ENCODE results near the gene TSPAN18.

The TSPAN18 gene, protein sequence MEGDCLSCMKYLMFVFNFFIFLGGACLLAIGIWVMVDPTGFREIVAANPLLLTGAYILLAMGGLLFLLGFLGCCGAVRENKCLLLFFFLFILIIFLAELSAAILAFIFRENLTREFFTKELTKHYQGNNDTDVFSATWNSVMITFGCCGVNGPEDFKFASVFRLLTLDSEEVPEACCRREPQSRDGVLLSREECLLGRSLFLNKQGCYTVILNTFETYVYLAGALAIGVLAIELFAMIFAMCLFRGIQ

DNA sequence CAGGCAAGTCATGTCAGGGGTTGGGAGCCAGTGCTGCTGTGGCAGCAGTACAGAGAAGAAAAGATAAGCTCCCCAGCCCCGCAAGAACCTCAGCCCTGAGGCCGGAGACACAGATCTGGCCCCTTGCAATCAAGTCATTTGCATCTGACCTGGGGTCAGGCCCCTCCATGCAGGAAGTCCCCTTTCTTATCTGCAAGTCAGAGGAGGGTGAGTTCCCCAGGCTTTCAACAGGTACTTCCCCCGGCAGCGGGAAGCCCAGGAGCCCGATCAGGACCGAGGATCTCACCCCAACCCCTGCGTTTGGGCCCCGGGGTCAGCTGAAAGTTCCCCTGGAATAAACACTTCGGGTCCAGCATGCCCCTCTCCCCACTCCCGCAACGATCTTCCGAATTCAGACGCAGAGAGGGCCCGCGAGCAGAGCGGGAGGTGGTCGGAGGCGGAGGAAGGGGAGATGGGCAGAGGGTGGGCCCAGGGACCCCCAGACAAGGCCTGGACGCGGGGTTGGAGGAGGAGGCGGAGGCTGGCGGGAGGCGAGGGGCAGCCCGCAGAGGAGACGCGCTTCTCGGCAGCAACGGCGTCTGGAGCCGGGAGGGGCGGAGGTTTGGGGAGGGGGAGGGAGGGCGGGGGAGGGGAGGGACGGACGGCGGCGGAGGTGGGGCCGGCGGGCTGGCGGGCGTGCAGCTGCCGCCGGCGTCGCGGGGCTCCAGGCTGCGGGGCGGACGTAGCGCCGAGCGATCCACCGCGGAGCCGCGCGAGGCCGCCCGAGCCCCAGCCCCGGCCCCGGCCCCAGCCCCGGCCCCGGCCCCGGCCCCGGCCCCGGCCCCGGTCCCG, at the start of gene TSPAN18:
TSPAN18 (plus strand) TSS at position 680 of the 831 bp plus-strand sequence. CDS start 179,455 bp downstream, outside the sequence.
- no peak for DNase-seq (ENCODE audit: low read depth in 2 of 2)

DNA sequence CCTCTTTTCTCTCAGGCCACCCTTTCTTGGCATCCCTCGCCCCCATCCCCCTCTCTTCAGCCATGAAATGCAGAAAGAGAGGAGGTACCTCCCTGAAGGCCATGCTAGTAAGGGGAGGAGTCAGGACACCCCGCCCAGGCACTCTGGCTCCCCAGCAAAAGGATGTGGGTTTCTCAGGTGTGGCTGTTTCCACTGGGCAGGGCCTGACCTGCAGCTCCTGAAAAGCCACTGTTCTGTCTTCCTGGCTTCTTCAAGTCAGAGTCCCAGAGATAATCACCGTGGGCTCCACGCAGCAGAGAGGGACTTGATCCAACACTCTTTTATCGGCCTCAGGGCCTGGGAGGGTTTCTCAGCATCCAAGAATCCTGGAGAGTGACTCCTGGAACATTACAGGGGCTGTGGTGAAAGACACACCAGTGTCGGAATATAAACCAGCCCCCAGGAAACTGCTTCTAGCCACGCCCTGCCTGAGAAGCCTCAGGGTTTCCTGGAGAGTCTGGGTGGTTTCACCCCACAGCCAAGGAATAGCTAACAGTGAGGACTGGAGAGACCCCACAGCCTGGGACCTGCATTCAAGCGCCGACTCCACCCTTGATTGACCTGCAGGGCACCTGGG, 45.7 kb upstream of the TSPAN18 start:
- peak; percentile 9 to 43 for DNase-seq (ENCODE audit: low read depth in 2 of 2)

DNA sequence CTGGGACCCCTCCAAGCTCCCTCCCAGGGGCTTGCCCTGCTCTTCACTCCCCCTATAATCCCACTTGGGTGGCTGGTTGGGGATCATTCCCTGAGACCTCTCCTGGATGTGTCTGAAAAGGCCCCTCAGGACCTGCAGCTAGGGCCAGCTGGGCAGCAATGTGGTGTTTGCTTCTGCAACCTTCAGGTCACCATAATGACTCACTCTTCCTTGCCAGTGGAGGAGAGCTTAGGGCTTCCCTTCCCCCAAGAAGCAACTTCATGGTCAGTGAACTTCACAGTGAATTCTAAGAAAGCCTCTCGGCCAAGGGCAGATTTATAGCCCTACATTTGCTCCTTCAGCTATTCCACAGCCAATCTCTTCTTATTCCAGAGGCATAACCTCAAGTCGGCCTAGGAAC, 45.1 kb upstream of the TSPAN18 start:
- no peak for DNase-seq (ENCODE audit: low read depth in 2 of 2)

DNA sequence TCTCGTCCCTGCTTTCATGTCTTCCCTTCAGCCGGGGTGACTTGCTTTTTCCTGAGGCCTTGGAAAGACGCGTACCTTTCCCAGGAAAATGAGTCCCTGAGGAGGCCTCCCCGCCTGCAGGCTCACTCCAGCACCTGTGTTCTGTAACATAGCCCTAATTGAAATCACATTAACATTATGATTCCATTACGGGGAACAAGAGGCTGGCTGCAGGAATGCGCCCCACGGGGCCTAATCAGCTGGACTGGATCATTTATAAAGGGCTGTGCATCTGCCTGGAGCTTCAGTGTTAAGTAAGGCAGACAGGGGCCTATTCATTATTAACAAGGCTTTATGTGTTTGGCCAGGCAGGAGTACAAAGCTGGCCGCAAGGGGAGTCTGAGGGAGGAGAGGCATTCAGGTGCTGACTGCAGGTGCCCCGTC, 41.9 kb upstream of the TSPAN18 start:
- DNase-seq (ENCODE audit: low read depth in 2 of 2): no peak

DNA sequence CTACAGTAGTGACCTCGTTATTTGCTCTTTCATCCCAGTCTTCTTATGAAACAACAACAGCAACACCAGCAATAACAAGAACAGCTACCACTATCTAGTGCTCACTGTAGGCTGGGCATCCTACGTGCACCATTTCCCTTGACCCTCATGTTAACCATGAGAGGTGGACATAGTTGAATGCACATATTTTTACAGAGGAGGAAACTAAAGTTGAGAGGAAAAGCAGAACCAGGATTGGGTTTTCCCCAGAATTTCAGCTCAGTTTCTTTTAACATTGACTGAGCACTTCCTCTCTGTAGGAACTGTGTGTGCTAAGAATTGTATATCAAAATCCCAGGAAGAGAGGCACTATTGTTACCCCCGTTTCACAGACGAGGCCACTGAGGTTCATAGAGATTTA, 39.4 kb upstream of the TSPAN18 start:
- no peak for DNase-seq (ENCODE audit: low read depth in 2 of 2)

DNA sequence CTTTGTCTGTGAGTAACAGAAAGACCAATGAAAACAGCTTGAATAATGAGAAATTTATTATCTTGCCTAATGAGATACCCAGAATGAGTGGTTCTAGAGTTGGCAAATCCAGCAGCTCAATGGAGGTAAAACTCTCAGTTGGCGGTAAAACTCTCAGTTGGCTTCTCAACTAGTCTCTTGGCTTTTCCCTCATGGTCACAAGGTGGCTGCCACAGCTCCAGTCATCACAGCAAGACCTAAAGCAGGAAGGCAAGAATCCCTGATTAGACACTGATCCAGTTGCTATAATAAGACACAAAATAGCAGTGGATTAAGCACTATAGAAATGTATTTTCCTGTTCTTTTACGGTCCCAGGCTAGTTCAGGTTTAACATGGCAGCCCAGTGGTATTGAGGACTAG, 37.5 kb upstream of the TSPAN18 start:
- DNase-seq (ENCODE audit: low read depth in 2 of 2): no peak

DNA sequence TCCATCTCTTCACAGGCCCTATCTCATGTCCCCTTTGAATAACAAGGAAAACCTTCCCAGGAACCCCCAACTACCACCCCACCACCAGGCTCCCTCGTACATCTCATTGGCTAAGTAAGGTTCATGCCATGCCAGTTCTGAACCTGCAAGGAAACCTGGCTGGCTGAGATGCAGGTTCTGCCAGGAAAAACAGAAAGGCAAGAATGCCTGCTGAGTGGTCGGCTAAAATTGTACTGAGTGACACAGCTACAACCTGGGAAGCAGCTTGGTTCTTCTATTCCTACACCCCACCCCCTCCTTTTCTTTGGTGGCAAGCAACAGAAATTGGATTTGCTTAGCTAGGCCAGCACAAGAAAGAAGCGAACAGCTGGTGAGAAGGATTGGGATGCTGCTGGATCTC, 36.1 kb upstream of the TSPAN18 start:
- DNase-seq (ENCODE audit: low read depth in 2 of 2): no peak

DNA sequence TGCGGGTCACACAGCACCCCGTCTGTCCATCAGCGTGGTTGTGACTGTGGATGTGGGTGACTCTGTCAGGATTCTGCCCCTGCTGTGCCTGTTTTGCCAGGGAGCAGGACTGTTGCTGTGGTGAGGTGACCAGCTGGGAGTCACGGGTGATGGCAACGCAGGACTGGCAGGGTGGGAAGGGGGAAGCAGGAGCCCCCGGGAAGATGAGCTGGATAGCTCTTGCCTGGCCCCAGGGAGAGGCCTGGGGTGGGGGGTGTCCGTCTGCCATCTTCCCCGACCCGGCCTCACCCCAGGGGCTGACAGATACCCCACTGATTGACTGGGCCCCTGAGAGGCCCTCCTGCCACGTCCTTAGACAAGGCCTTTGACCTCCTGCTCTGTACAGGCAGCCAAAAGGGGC, 34.3 kb upstream of the TSPAN18 start:
- no peak for DNase-seq (ENCODE audit: low read depth in 2 of 2)

DNA sequence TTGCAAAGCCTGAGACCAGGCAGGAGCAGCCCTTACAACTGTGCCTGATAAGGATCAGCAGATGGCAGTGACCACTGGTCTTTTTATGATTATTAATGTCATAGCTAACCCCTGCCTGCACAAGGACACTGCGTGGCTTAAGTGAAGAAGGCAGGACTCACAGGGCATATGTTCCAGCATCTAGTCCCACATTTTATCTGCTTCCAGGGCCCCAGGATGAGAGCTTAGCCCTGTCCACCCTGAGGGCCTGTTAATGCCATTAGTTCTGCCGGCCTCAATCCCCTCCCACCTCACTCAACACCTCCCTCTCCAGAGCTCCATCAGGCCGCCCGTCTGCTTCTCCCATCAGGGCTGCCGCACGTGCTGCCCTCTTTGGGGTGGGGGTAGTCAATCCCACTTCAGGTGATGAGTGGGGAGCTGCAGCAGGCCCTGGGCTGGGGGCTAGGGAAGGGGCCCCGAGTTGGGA, 33.1 kb upstream of the TSPAN18 start:
- no peak for DNase-seq (ENCODE audit: low read depth in 2 of 2)

DNA sequence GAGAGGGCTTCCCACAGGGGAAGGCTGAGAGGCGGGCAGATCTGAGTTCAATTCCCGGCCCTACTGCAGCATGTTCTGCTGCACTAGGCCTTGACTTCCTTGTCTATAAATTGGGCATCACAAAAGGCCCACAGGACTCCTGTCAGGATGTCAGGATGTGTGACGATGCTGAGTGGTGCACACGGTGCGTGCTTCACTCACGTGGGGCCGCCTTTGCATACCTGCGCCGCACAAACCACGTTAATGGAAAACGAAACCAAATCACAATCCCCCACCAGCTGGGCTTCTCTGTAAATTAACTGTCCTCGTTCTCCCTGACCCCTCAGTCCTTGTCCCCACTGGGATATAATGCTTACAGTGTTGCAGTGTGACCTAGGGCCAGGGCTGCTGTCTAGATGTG, 32.3 kb upstream of the TSPAN18 start:
- no peak for DNase-seq (ENCODE audit: low read depth in 2 of 2)

DNA sequence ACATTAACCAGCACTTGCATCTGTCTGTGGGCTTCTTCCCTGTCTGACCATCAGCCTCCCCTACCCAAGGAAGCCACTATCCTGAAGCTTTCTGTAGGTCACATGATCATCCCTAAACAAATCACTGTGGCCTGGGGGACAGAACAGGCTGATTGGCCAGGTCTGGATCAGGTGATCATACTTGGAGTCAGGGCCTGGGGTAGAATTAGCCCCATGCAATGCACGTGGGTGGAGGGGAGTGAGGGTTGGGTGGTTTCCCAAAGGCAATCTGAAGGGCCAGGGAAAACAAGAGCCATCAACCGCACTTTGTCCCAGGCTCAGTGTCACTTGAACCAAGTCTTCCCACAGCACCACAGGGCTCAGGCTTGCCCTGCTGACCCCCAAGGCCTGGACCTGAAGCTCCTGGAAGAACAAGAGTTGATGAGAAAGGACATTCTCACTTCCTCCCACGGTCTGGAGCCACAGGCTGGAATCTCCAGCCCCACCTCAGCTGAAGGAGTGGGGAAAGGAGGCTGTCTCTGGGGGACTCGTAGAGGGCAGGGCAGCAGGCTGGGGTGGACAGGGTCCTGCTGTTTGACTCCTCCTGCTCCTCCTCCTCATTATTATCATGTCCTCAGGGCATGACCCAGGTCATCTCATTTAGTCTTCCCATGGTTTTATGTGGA, 31.5 kb upstream of the TSPAN18 start:
- no peak for DNase-seq (ENCODE audit: low read depth in 2 of 2)

DNA sequence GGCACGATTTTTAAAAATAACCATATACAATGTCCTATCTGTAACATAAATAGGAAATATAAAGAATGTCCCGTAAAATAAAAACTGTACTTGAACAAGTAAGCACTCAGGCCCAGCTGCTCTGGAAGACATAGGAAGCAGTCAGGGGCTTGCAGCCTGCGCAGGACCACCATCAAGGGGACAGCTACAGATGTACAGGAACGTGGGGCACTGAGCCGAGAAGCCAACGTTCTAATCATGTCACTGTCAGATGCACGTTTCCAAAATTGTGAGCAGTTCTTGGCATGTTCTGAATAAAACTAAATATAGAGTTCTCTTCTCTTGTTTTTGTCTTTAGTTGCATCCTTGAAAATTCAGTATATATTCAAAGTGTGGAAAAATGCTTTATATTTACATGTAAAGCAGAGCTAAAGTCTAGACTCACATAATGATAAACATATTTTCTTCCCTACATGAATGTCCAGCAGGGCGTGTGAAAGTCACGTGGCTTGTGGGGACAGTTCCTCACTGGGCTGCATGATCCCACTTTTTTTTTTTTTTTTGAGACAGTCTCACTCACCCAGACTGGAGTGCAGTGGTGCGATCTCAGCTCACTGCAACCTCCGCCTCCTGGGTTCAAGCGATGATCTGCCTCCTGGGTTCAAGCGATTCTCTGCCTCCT, 28.4 kb upstream of the TSPAN18 start:
- DNase-seq (ENCODE audit: low read depth in 2 of 2): no peak

DNA sequence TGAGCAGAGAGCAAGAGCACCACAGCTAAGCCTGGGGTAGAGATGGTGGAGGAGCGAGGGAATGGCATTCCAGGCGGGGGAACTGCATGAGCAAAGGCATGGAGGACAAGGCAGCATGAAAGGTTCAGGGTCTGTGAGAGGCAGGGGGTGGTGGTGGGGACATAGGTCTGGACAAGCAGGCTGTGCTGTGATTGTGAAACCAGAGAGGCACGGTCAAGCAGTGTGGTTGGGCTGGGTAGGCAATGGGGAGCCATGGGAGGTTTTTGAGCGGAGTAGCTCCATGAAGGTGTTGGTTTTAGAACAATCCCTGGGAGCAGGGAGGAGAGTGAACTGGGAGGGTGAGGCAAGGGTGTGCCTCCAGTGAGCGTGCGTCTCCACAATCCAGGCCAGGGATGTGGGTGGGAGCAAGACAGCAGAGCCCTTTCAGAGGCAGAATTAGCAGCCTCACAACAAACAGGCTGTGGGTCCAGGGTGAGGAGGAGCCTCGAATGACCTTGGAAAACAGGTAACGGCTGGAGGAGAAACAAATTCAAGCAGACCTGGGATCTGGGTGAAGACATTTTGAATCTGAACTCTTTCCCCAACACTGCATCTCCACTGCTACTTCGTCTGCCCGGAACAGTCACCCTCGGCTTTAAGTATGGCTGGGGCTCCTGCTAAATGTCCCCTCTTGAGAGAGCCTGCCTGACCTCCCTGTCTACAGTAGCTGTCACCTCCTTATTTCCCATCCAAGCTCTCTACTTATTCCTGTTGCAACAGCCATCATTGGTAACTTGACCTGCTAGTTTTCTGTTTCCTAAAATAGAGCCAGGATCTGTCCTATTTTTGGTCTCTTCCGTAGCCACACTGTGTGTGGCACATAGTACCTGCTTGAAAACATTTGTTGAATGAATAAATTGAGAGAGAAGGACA, 27.0 kb upstream of the TSPAN18 start:
- no peak for DNase-seq (ENCODE audit: low read depth in 2 of 2)

DNA sequence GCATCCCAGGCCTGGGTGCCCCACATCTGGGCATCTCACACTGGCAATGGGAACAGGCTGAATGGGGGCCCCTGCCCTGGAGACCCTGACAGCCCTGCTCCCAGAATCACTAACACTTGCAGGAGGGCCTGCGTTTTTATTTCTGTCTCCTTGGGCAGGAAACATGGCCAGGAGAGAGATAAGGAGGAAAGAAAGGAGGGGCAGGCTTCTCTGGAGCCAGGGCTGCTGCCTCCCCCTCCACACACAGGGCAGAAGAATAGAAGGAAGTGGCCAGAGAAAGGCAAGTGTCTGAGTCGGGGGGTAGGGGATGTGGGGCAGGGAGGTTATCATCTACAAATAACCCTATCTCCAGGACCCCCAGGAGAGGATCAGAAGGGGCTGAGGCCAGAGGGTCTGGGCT, 25.5 kb upstream of the TSPAN18 start:
- DNase-seq (ENCODE audit: low read depth in 2 of 2): no peak

DNA sequence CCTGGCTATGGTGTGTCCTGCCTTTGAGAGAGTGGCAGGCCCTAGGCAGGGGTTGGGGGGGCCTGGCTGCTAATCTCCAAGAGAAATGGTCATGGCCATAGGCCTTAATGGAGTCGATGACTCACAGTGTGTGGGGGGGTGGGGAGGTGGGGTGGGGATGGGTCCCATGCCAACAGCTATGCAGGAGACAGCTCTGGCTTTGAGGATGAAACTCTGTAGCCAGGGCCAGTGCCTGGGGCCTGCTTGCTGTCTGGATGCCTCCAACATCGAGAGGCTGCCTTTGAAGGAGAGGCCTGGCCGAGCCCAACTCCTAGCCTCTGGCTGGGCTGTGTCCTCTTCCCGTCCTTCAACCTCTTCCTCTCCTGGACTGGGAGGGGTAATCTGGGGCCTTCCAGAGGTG, 23.9 kb upstream of the TSPAN18 start:
- no peak for DNase-seq (ENCODE audit: low read depth in 2 of 2)

DNA sequence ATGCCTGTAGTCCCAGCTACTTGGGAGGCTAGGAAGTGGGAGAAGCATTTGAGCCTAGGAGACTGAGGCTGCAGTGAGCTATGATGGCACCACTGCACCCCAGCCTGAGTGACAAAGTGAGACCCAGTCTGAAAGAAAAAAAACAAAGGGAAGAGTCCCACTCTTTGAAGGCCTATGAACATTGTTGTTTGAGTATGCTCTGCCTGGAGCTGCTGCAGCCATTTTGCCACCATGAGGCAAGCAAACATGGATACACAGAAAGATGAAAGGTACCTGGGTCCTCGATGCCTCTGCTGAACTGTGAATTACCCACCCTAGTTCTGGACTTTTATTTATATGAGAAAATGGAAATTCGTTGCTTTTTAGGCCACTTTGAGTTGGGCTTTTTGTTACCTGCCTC, 19.7 kb upstream of the TSPAN18 start:
- DNase-seq (ENCODE audit: low read depth in 2 of 2): no peak

DNA sequence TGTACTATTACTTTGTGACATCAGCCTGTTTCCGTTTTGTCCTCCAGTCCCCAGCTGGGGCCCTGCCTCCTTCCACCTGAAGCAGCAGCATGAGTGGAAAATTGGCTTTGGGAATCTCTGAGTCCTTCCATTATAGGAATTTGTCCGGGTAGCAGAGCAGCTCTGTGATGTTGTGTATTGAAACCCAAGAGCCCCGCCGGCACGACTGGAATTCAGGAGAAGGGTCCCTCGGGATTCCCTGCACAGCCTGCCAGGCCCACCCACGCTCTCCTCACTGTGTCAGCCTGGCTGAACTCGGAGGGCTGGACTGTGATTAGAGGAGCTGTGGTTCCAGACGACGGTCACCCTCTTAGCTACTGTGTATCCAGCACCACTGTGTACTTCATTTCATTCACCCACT, 18.8 kb upstream of the TSPAN18 start:
- no peak for DNase-seq (ENCODE audit: low read depth in 2 of 2)

DNA sequence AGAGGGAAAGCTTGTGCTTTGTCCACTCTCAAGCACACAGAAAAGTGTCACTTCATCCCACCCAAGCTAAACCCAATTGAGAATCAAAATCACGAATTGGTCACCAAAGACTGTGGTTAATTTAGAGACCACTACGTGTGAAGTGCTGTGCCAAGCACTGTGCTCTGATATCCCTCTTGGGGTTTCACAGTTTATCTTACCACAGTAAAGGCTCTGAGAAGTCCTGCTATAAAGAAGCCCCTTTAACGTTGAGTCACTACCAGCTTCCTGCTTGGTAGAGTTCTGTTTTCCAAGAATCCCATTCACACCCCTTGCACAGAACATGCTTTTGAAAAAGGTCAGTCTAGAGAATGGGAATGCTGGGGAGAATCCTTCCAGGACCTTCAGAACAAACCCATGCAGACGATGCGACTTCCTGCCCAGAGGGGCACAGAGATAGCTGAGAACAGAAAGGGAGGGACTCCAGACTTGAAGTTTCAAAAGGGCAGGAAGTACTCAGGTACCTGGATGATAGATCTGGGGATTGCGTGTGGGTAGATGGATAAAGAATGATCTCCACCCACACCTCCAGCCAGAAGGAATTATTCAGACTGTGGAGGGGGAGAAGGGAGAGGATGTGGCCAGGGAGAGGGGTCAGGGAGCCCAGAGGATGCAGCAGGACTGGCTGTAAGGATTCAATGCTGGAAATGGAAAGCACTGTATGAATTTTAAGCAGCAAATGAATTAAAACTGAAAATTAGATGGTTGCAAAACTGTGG, 18.1 kb upstream of the TSPAN18 start:
- DNase-seq (ENCODE audit: low read depth in 2 of 2): no peak

DNA sequence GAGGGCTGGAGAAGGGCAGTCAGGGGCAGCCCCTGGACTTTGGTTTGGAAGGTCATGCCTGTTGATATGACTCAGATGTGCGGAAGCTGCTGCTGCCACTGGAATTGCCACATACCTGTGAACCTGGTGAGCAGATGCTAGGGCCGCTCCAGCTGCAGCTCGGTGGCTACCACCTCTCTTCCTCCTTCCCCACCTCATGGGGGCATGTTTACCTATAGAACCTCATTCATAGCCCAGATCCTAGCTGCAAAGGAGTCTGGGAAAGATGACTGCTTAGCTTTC, 17.5 kb upstream of the TSPAN18 start:
- DNase-seq (ENCODE audit: low read depth in 2 of 2): no peak

DNA sequence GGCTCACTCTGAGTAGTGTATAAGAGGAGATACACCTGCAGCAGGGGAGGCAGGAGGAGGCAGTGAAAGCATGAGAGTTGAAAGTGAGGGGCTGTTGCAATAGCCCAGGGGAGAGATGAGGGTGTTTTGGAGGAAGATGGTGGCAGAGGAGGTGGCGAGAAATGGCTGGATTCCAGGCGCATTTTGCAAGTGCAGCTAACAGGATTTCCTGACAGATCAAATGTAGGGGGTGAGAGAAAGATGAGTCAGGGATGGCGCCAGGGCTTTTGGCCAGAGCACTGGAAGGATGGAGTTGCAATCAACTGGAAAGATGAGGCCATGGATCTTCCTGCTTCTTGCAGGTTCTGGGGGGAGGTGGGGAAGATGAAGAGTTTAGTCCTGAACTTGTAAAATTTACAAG, 16.8 kb upstream of the TSPAN18 start:
- no peak for DNase-seq (ENCODE audit: low read depth in 2 of 2)

All from stimulated activated CD4-positive, alpha-beta T cell treated with anti-CD3 and anti-CD28 coated beads, Interleukin-15, amount 100 ng/mL, for 48 hours (primary cell).